ENCODE data around the gene HMGN3. TPM values are rescaled to one million over a fixed set of nuclear protein-coding genes. Genes with fewer than 3 reads are reported as not detected.

Gene HMGN3
- total RNA-seq, 1 experiment from 2014 or later, result 328 TPM

DNA sequence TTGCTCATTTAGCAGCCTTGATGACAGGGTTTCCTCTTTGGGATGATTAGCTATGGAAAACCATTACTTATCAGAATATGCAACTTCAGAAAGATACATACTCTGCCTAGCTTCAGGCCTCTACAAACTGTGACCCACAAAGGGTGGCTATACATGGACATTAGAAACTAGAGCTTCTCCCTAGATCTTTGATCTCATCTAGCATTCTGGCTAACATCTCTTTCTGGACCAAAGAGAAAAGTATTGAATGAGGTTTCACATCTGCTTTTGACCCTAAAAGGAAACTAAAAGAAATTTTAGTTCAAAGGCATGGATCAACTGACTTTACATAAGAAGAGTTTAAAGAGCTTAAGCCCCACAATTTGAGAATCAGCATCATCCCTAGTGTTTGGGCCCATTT is 12.4 kb upstream of the HMGN3 start:
- DNase-seq, result no peak
- Histone ChIP-seq H3K27me3 (no peaks in the 10 kb centered on the region), H3K4me1 (no peaks in the 10 kb centered on the region), H3K9me3 (replicated peaks) (no peaks in the 10 kb centered on the region), H3K36me3 (no peaks in the 10 kb centered on the region), H3K27ac (no peak overlapping the region), H3K4me3 (no peak overlapping the region)

DNA sequence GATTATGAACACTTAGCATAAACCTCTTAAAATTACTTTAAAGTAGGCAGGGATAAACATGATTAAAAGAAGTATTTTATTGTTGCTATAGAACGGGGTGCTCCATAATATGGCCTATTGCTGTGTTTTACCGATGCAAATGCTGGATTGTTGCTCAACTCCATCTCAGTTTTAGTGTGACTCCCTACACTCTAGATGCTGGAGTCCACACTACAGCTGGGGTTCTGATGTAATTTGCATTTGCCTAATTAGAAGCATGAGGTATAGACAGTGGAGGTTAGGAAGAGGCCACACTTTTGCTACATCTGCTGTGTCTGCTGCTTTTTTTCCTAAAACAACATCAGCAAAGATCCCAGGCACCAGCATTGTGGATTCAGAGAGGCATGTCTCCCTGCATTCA is 6.7 kb upstream of the HMGN3 start:
- Histone ChIP-seq H3K4me3 (no peak overlapping the region), H3K9me3 (replicated peaks) (no peaks in the 10 kb centered on the region), H3K4me1 (no peaks in the 10 kb centered on the region), H3K27me3 (no peaks in the 10 kb centered on the region), H3K27ac (no peak overlapping the region), H3K36me3 (no peaks in the 10 kb centered on the region)
- DNase-seq, result no peak

DNA sequence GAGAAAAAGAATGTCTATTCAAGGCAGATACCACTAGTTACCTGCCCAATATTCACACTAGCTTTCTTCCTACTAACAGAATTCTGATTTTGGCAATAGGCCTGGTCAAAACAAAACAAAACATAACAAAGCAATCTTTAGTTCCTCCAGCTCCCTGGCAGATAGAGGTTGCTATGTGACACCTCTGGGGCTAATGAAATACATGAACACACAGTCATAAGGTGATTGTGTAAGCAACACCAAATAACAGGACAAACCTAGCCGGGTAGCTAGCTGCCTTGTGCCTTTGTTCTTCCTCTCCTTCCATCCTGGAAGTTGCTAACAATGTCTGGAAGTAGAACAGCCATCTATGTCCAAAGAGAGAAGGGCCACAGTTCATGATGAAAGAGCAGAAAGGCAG is 6.0 kb upstream of the HMGN3 start:
- Histone ChIP-seq H3K4me1 (no peaks in the 10 kb centered on the region), H3K4me3 (no peak overlapping the region), H3K9me3 (replicated peaks) (no peaks in the 10 kb centered on the region), H3K27me3 (no peaks in the 10 kb centered on the region), H3K36me3 (no peaks in the 10 kb centered on the region), H3K27ac (no peak overlapping the region)
- no peak for DNase-seq

DNA sequence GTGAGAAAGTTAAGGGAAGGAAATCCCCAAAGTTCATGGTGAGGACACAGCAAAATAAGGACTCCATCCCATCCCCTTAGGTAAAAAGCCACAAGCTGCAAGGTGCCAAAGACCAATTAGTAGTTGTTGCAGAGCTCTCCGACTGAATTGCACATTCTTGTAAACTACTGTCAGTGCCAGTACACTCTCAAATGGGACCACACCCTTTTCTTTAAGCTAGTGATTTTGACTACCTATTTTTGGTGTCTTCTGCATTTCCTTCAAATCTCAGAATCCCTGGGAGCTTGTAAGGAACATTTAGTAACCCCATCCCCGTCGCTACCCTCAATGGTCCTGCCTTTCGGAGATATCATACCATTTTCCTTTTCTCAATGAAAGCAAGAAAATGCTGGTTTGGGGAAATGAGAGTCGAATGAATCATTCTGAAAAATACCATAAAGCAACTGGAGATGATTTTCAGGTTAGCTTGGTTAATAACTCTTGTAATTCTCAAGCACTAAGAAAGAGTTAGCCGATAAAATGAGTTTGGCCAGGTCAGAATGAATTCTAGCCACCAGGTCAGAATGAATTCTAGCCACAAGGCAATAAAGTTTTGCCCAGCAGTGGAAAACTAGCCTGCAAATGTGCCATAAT is 5.2 kb upstream of the HMGN3 start:
- no peaks in the 10 kb centered on the region for H3K9me3 ChIP-seq (replicated peaks)
- H3K4me1 ChIP-seq, result no peaks in the 10 kb centered on the region
- no peak overlapping the region for H3K4me3 ChIP-seq
- no peaks in the 10 kb centered on the region for H3K27me3 ChIP-seq
- DNase-seq, result no peak
- H3K36me3 ChIP-seq, result no peaks in the 10 kb centered on the region
- H3K27ac ChIP-seq, result no peak overlapping the region

DNA sequence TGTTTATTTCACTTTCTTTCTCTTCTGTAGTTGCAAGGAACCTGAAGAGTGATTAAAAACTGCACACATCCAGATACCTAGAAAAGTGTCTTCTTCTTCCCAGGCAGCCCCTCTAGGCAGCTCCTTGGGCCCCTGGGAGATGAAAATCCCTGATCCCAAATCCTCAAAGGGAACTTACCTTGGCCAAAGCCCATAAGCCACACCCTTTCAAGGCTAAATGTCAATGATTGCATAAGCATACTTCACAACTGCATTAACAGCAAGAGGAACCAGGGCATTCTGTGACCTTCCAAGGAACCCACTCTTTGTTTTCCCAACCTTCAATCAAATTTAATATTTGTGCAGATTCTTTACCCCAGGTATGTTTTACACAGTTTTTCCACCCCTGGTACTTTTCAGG is 4.4 kb upstream of the HMGN3 start:
- Histone ChIP-seq H3K4me3 (no peak overlapping the region), H3K27me3 (no peaks in the 10 kb centered on the region), H3K9me3 (replicated peaks) (no peaks in the 10 kb centered on the region)

DNA sequence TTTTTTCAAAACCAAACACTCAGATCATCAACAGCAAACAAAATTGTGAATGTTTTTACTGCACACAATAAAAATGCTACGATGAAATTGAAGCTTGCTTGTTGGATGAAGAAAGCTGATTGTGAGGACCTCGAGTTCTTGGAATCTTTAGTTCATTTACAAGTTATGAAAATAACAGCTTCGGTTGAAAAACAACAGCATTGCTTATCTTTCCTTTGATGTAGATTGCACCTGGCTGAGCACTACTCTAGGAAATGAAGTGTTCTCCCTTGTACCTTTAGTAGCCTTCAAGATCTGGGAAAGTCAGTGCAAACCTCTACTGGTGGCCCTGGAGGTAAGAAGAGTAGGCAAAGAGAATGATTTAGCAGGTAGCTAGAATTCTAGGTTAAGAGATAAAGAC is 2.2 kb upstream of the HMGN3 start:
- H3K9me3 ChIP-seq (replicated peaks), result no peaks in the 10 kb centered on the region
- DNase-seq, result no peak
- no peak overlapping the region for H3K4me3 ChIP-seq
- H3K36me3 ChIP-seq, result peaks cover 2% of the 10 kb centered on the region; the same call in 1 of the 2 replicates
- H3K27ac ChIP-seq, result no peak overlapping the region
- no peaks in the 10 kb centered on the region for H3K27me3 ChIP-seq
- H3K4me1 ChIP-seq, result no peaks in the 10 kb centered on the region; the same call in 1 of the 2 replicates

More for the DNA sequence above, 4.4 kb upstream of the HMGN3 start:
- Histone ChIP-seq H3K27ac (no peak overlapping the region), H3K36me3 (peaks cover 2% of the 10 kb centered on the region; the same call in 1 of the 2 replicates), H3K4me1 (no peaks in the 10 kb centered on the region)
- no peak for DNase-seq

DNA sequence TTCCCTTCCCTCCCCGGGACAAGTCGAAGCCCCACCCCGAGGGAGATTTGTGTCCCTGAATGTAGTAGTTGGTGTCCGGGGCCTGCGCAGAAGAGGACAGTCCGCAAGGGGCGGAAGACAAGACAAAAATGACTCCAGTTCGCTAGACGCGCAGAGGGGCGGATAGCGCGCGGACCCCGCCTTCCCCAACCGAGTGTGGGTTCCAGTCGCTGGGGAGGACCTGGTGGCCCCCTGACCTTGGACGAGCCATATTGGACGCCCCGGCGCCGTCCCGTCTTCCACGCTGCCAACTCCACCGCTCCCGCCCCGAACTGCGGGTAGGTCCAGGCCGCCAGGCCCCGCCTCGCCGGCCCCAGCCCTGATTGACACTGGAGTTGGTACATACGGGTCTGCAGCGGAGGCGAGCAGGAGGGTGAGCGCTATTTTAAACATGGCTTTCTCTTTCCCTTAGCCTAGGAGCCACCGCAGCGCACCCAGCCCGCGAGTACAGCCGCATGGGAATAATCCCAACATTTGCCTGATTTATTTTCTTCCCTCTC is 802 bp downstream of the HMGN3 start:
- Histone ChIP-seq H3K9me3 (replicated peaks) (no peaks in the 10 kb centered on the region), H3K27me3 (no peaks in the 10 kb centered on the region), H3K4me3 (peak overlapping the region; percentile 86), H3K36me3 (peaks cover 2% of the 10 kb centered on the region; the same call in 1 of the 2 replicates), H3K27ac (peak overlapping the region; percentile 85), H3K4me1 (no peaks in the 10 kb centered on the region; the same call in 1 of the 2 replicates)
- DNase-seq, result peak; percentile 90 to 93

DNA sequence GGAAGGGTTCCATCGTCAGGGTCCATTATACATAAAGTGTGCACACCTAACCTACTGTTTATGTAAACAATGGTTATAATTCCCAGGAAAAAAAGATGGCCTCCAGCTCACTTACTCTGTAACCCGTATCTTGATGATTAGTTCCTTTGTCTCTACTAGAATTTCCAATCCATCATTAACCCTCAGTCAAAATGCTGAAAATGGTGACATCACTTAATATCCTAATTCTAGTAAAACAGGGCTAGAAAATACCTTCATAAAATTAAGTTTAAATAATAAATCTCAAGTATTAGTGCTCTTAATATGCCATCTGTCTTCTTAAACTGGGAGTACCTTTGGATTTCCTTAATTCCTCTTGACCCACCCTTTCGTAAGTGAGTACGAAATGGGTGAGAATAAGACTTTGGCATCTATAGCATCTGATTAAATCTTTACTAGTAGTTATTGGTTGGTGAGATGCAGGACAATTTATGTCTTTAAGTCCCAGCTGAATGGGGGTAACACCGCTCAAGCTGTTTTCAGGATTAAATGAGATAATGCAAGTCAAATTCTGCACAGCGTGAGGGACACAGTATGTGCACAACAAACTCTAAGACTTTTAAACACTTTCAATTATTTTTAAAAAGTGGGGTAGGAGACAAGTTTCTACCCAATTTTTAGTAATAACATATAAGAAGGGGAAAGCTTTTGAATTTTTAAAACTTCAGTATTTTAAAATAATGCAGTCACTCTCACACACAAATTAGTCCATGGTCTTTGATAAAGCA is 1.6 kb downstream of the HMGN3 start:
- DNase-seq, result no peak
- peak overlapping the region; percentile 85; the same call in 1 of the 2 replicates for H3K27ac ChIP-seq
- peak overlapping the region; percentile 86 for H3K4me3 ChIP-seq
- H3K9me3 ChIP-seq (replicated peaks), result no peaks in the 10 kb centered on the region
- H3K4me1 ChIP-seq, result no peaks in the 10 kb centered on the region; the same call in 1 of the 2 replicates
- H3K27me3 ChIP-seq, result no peaks in the 10 kb centered on the region
- H3K36me3 ChIP-seq, result peaks cover 2% of the 10 kb centered on the region; the same call in 1 of the 2 replicates

DNA sequence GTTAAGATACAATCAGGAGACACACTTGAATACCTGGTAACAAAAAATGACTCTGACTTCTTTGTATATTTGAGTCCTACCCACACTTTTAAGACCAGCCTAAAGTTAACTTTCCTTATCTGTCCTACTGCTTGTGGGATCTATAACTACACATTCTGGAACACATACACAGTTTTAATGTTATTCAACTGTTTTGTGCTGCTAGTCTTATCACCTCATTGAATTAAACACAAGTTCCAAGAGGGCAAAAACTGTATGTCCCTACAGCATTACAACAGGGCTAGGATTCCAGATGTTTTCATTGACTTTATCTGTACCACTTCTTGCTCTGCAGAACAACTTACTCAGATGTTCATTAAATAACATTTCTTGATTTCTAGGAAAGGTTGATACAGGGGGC is 2.8 kb downstream of the HMGN3 start:
- Histone ChIP-seq H3K9me3 (replicated peaks) (no peaks in the 10 kb centered on the region), H3K4me1 (no peaks in the 10 kb centered on the region; the same call in 1 of the 2 replicates), H3K27ac (no peak overlapping the region), H3K27me3 (no peaks in the 10 kb centered on the region), H3K4me3 (no peak overlapping the region), H3K36me3 (peaks cover 3% of the 10 kb centered on the region; the same call in 1 of the 2 replicates)
- DNase-seq, result no peak

DNA sequence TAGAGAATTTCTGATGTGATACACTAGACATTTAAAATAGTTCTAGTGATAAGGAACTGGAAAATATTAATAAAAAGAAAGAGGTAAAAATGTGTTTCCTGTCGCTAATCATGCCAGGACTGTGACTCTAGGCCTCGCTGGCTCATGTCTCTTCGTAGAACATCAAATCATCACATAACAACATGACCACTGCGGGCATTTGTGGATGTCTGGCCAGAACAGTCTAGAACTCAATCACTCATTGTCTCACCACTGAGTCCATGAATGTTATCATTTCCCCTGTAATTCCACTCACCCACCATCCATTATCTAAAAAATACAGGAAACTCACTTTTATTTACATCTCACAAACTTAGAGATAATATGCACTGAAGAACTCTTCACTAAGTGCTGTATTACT is 3.4 kb downstream of the HMGN3 start:
- no peak overlapping the region for H3K27ac ChIP-seq
- H3K9me3 ChIP-seq (replicated peaks), result no peaks in the 10 kb centered on the region
- no peak overlapping the region for H3K4me3 ChIP-seq
- H3K4me1 ChIP-seq, result peaks cover 2% of the 10 kb centered on the region
- H3K36me3 ChIP-seq, result peaks cover 4% of the 10 kb centered on the region; the same call in 1 of the 2 replicates
- DNase-seq, result no peak
- no peaks in the 10 kb centered on the region for H3K27me3 ChIP-seq

DNA sequence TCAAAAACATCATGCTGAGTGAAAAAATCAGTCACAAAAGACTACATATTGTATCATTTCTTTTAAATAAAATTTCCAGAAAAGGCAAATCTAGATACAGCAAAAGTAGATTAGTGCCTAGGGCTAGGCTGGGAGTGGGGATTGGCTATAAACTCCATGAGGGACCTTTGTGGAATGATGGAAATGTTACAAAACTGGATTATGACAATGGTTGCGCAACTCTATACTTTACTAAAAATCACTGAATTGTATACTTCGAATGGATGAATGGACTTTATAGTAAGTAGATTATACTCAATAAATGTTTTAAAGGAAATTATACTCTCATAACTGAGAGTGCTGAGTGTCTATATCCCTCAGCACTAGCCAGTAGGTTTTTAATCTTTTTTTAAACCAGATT is 4.3 kb downstream of the HMGN3 start:
- H3K4me3 ChIP-seq, result no peak overlapping the region
- H3K27me3 ChIP-seq, result no peaks in the 10 kb centered on the region
- H3K4me1 ChIP-seq, result peaks cover 6% of the 10 kb centered on the region
- H3K36me3 ChIP-seq, result peaks cover 4% of the 10 kb centered on the region; the same call in 1 of the 2 replicates
- no peak overlapping the region for H3K27ac ChIP-seq
- no peak for DNase-seq
- no peaks in the 10 kb centered on the region for H3K9me3 ChIP-seq (replicated peaks)

DNA sequence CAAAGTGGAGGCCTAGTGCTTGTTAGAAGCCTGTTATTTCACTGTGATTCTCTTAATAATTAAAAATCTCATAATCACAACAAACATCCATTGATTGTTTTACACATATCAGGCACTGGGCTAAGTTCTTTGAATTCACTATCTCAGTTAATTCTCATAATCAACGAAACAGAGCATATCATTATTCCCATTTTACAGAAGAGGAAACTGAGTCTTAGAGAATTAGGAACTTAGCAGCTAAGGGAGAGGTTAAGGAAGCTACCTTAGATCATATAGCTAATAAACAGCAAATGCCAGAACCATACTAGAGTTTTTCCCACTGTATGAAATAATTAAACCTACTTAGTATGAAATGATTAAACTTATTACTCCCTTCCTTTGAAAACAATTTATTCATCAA is 7.0 kb downstream of the HMGN3 start:
- no peak overlapping the region for H3K27ac ChIP-seq
- H3K9me3 ChIP-seq (replicated peaks), result no peaks in the 10 kb centered on the region

DNA sequence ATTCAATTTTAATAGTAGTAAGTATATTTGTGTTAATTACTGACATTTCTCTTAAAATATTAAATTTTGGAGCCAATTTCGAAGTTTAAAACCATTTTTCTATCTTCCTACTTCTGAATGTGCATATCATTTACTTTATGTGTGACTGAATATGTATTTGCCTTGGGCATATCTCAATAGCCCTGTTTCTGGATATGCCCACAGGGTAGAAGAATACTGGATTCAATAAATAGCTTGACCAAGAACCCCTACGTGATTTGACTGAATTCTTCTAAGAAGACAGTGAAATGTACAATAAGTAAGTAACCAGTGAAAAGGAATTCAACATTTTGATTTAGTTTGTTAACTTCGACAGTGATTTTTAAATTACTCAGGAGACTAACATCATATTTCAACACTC is 7.8 kb downstream of the HMGN3 start:
- no peaks in the 10 kb centered on the region for H3K27me3 ChIP-seq
- no peak overlapping the region for H3K4me3 ChIP-seq
- peaks cover 6% of the 10 kb centered on the region for H3K4me1 ChIP-seq
- no peaks in the 10 kb centered on the region for H3K9me3 ChIP-seq (replicated peaks)
- no peak for DNase-seq
- H3K27ac ChIP-seq, result no peak overlapping the region
- 0 out of 2 replicates have a peak, but pooled peaks cover 9% of the 10 kb centered on the region for H3K36me3 ChIP-seq

More for the DNA sequence above, 7.0 kb downstream of the HMGN3 start:
- Histone ChIP-seq H3K4me1 (peaks cover 6% of the 10 kb centered on the region), H3K27me3 (no peaks in the 10 kb centered on the region), H3K36me3 (0 out of 2 replicates have a peak, but pooled peaks cover 9% of the 10 kb centered on the region), H3K4me3 (no peak overlapping the region)
- no peak for DNase-seq

DNA sequence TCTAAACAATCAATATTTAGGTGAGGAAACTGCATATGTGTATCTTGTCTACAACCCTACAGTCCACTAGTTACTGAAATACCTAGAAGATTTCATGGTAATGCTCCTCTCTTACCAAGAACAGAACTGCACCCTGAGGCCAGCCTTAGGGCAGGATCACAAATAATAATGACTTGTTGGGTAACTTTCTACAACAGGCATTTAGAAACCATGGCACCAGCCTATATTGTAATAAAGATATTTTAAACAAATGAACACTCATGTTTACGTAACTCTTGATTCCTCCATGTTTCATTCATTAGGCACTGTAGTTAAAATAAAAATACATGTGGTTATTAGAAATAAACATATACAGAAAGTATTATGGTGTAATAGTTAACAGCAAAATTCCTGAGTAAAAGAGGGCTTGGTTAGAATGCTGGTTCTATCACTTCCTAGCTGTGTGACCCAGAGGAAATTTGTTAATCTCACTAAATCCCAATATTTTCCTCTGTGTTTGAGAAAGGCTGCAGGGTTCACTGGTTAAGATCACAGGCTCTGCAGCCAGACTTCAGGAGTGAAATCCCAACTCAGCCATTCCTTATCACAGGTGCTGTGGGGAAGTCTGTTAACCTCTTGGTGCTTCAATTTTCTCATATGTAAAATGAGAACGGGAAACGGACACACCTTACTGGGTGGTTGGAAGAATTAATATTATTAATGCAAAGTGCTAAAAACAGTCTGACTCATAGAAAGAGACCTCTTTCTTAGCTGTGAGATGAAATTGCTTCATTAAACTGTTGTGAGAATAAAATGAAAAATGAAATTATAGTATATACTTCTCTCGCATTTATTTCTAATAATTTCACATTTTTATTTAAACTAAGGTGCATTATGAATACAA is 8.5 kb downstream of the HMGN3 start:
- Histone ChIP-seq H3K9me3 (replicated peaks) (no peaks in the 10 kb centered on the region), H3K4me3 (no peak overlapping the region), H3K27ac (no peak overlapping the region), H3K36me3 (0 out of 2 replicates have a peak, but pooled peaks cover 10% of the 10 kb centered on the region), H3K4me1 (peaks cover 6% of the 10 kb centered on the region), H3K27me3 (no peaks in the 10 kb centered on the region)
- peak in 1 of 2 experiments; percentile 20 for DNase-seq
